Mucosa of descending colon (tissue), 3 donors: ENCODE results near the gene CCNB3. TPM values are rescaled to one million over a fixed set of nuclear protein-coding genes. Genes with fewer than 3 reads are reported as not detected.

Source experiments
- ATAC-seq: fragments of 200-7000 bp; cut with Tn5 transposase; one replicate; pipeline ENCODE4 v1.9.1; 2020; ENCODE audit warnings: mild to moderate bottlenecking, moderate library complexity
- DNase-seq, 3 donors: peaks; one replicate each; pipeline ENCODE4 v3.0.0-alpha.2; 2020
- H3K36me3 ChIP-seq: fragments of 200-600 bp; one replicate; pipeline ENCODE4 v1.8.0; 2021; ENCODE audit warnings: low read depth, mild to moderate bottlenecking
- H3K4me1 ChIP-seq: fragments of 200-600 bp; one replicate; pipeline ENCODE4 v1.8.0; 2021; ENCODE audit warnings: low read depth, mild to moderate bottlenecking
- H3K4me3 ChIP-seq: fragments of 200-600 bp; one replicate; pipeline ENCODE4 v1.8.0; 2021; ENCODE audit warnings: mild to moderate bottlenecking
- H3K9me3 ChIP-seq: fragments of 200-600 bp; one replicate; pipeline ENCODE4 v1.8.0; 2021; ENCODE audit warnings: mild to moderate bottlenecking
- CTCF ChIP-seq: fragments of 200-600 bp; IDR thresholded peaks from one replicate; pipeline ENCODE4 v1.8.0; 2022; ENCODE audit warnings: antibody characterized with exemption, mild to moderate bottlenecking
- intact Hi-C, 2 donors: fragments of 100-400 bp; cut with DNase I in 1 of 2; cut with micrococcal nuclease in 1 of 2; formaldehyde crosslinking; loops; one replicate each; pipeline versions ENCODE4 v1.11.0 to v1.11.1; 2022; cut with DNase I, micrococcal nuclease
- total RNA-seq, 3 donors: library from RNA; stranded (reverse); fragmentation: NEBNext Ultra II Directional in 2 of 3; extraction: Animal tissue kit (Norgen Biotek cat#: 25700) in 2 of 3; gene quantifications; one replicate each; pipeline versions ENCODE4 v1.2.1 to v1.2.4, GENCODE V29; 2021 to 2023
- donor health status: DM: no; HTN: no; CAD: no; lungs with moderate emphysema.
- donor health status: DM: no; HTN: no; CAD: no.
- donor health status: DM: no; HTN: yes; CAD: no.

The CCNB3 gene
- total RNA-seq, 3 donors from 2014 or later = 0.60 to 1.8 (median 0.80) TPM

DNA sequence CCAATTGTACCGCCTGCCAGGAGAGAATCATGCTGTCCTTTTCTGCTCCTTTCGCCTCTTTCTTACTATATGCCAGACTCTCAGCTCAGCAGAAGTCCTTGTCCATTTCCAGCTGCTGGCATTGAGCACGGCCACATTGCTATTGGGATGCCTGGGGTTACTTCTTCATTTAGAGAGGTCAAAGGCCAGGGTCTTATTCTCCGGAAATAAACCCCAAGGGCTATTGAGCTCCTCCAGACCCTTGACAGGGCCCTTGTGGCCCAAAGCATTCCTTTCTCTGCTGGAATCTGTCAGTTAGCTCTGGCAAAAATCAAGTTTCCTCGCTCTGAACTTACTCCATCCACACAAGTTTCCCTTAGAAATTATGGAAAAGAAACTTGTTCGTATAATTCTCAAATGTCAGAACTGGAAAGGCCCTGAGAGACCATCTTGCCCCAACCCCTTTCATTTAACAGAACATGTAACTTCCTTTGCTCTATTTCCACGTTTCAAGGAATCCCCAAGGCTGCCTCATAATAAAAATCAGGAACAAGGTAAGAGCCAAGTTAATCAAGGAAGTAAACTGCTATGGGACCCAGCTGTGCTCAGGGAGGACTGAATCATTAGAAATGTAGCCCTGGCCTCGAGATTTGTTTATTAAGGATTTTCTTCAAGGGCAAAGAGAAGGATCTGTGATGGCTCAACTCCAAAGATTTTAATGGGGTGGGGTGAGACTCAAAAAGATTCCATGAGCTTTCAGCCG, 15.5 kb upstream of the CCNB3 start:
- DNase-seq (no peak), ATAC-seq (peak; percentile 42)
- Histone ChIP-seq H3K36me3 (no peaks in the 10 kb centered on the region), H3K4me1 (no peaks in the 10 kb centered on the region), H3K9me3 (no peaks in the 10 kb centered on the region), H3K4me3 (no peak overlapping the region)
- intact Hi-C loops = no loop called here
- TF ChIP-seq CTCF = no peak

GRCh38 chrX:50198348-50198747, 6.2 kb upstream of the CCNB3 start:
- Histone ChIP-seq H3K9me3 (no peaks in the 10 kb centered on the region), H3K36me3 (no peaks in the 10 kb centered on the region), H3K4me1 (no peaks in the 10 kb centered on the region), H3K4me3 (no peak overlapping the region)
- DNase-seq (peak in 1 of 3 donors; percentile 10), ATAC-seq (peak; percentile 59)
- intact Hi-C loops = no loop called here
- TF ChIP-seq CTCF = no peak

DNA sequence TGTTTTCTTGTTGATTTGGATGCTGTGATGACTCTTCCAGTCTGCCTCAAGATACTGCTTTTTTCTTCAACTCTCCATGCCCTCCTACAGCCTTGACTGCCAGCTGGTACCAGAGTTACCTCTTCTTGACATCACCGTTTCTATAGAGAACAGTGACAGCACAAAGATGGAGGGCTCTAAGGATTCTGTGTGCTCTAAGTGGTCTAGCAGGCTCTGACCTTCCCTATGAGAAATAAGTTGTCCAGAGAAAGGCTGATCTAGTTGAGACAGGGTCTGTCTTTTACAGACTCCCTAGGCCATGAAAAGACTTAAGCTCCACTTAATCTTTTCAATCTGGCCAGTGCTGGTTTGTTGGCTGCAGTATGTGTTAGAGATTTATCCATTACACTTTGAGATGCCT, 3.7 kb upstream of the CCNB3 start, which contains the start of gene AKAP4:
Gene AKAP4 (minus strand): TSS at position 101 of the 400 bp plus-strand sequence. CDS start 118 bp downstream, outside the sequence.
- DNase-seq (no peak), ATAC-seq (no peak)
- Histone ChIP-seq H3K36me3 (no peaks in the 10 kb centered on the region), H3K4me1 (no peaks in the 10 kb centered on the region), H3K4me3 (no peak within 1 kb of the TSS), H3K9me3 (no peaks in the 10 kb centered on the region)
- no peak for TF ChIP-seq CTCF
- intact Hi-C loops = no loop called here

DNA sequence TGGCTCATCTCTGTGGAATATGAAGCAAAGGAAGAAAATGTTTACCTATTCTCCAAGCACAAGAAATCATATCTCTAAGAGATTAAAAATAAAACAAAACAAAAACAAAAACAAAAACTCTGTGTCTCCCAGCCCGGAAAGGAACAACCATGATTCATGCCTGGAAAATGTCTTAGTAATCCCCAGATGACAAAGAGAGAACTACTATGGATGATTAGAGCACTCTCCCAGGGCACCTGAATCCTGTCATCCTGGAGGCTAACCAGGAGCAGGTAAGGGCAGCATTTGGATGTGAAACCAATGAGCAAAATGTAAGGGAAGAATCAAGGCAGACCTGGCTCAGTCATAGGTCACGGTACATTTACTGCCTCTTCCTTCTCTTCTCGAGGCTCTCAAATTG, 2.0 kb upstream of the CCNB3 start:
- DNase-seq (no peak), ATAC-seq (no peak)
- intact Hi-C loops = no loop called here
- H3K36me3 ChIP-seq = no peaks in the 10 kb centered on the region
- H3K4me3 ChIP-seq = no peak overlapping the region
- H3K4me1 ChIP-seq = no peaks in the 10 kb centered on the region
- TF ChIP-seq CTCF = no peak
- H3K9me3 ChIP-seq = no peaks in the 10 kb centered on the region

- Histone ChIP-seq H3K9me3 (no peaks in the 10 kb centered on the region), H3K36me3 (no peaks in the 10 kb centered on the region), H3K4me1 (no peaks in the 10 kb centered on the region), H3K4me3 (no peak overlapping the region)
- DNase-seq = no peak
- intact Hi-C loops = no loop called here
- no peak for ATAC-seq
- no peak for TF ChIP-seq CTCF
These were observed 2.2 kb downstream of the CCNB3 start for GRCh38 chrX:50206753-50207152.
